Tibial nerve (tissue), 4 donors: Measurements from ENCODE around the gene CENPO. TPM values are rescaled to one million over a fixed set of nuclear protein-coding genes. Genes with fewer than 3 reads are reported as not detected.

Experiments
- DNase-seq, 2 donors: peaks; one replicate each; pipeline ENCODE4 v3.0.0-alpha.2; 2019; ENCODE audit warnings: low spot score in 2 of 2
- H3K27ac ChIP-seq, 4 donors: fragments of 200-600 bp; sonication (generic) in 3 of 4; one replicate each; pipeline ENCODE4 v1.5.1; 2017 to 2019; ENCODE audit warnings: mild to moderate bottlenecking in 1 of 4
- H3K27me3 ChIP-seq, 2 donors: fragments of 200-600 bp; sonication (generic) in 1 of 2; one replicate each; pipeline versions ENCODE4 v1.5.1 to v1.6.0; 2017 to 2019
- H3K36me3 ChIP-seq, 3 donors: fragments of 200-600 bp; sonication (generic); one replicate each; pipeline ENCODE4 v1.5.1; 2018 to 2019
- H3K4me1 ChIP-seq, 4 donors: fragments of 200-600 bp; sonication (generic) in 3 of 4; one replicate each; pipeline ENCODE4 v1.5.1; 2017 to 2019
- H3K4me3 ChIP-seq, 4 donors: fragments of 200-600 bp; sonication (generic) in 3 of 4; one replicate each; pipeline ENCODE4 v1.5.1; 2017 to 2019; ENCODE audit warnings: mild to moderate bottlenecking in 1 of 4, moderate library complexity in 1 of 4
- H3K9me3 ChIP-seq, 4 donors: fragments of 200-600 bp; sonication (generic) in 3 of 4; one replicate each; pipeline ENCODE4 v1.5.1; 2017 to 2019
- EP300 ChIP-seq, 2 donors: sonication (generic); formaldehyde crosslinking; IDR thresholded peaks; one replicate each; pipeline ENCODE4 v1.6.1; 2017; ENCODE audit warnings: antibody characterized with exemption in 2 of 2, mild to moderate bottlenecking in 1 of 2
- POLR2A ChIP-seq, 2 donors: fragments of 450-650 bp; IDR thresholded peaks; one replicate each; pipeline ENCODE4 v1.6.1; 2017; ENCODE audit warnings: antibody characterized with exemption in 2 of 2, mild to moderate bottlenecking in 2 of 2, moderate library complexity in 2 of 2
- WGBS, 2 donors: methylation state at CpG; one replicate each; pipeline ENCODE4 v1.1.5; 2018; 5-methylcytosine and 5-hydroxymethylcytosine counted together
- total RNA-seq, 4 donors: library from RNA; depleted of rRNA; stranded (reverse); fragments of >200 nt; gene quantifications; one replicate each; pipeline ENCODE4 v1.1.0, GENCODE V29; 2016
- TF ChIP-seq, protein P1 (sequence below), 5 experiments: fragments of 200-600 bp in 3 of 5; fragments of 450-650 bp in 2 of 5; sonication (generic) in 3 of 5; IDR thresholded peaks; one replicate each; pipeline ENCODE4 v1.5.1; 2016 to 2019; ENCODE audit warnings: antibody characterized with exemption in 5 of 5, mild to moderate bottlenecking in 3 of 5, moderate library complexity in 2 of 5

Gene CENPO
- total RNA-seq, 4 donors from 2014 or later: 2.4 to 3.6 (median 2.7) TPM

DNA sequence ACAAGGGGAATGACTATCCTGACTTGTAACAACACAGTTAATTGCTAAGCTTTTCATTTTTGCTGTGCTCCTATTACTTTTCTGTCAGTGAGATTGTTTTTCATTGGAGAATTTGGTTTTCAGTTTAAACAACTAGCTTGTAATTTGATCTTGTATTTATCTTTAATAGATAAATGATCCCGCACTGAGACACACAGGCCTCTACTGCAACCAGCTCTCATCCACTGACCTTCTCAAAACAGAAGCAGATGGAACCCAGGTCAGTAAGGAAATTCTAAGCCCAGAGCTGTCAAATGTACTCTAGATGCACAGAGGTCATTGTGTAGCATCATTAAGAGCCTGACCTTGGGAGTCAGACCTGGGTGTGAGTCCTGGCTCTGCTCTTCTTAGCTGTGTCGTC lies 30.7 kb upstream of the CENPO start:
- Histone ChIP-seq H3K4me1 (peaks cover 0 to 17% (median 0%) of the 10 kb centered on the region in 4 donors), H3K4me3 (no peak overlapping the region), H3K27me3 (no peaks in the 10 kb centered on the region), H3K9me3 (no peaks in the 10 kb centered on the region), H3K27ac (no peak overlapping the region), H3K36me3 (peaks cover 0 to 76% (median 6%) of the 10 kb centered on the region in 3 donors)
- 70 to 80% methylated on average over 2 of the region's 2 CpGs for WGBS, 2 donors
- TF ChIP-seq EP300 (IDR thresholded peaks at IDR 0.05) (no peak), POLR2A (IDR thresholded peaks at IDR 0.05) (no peak)
- TF ChIP-seq, protein P1, sequence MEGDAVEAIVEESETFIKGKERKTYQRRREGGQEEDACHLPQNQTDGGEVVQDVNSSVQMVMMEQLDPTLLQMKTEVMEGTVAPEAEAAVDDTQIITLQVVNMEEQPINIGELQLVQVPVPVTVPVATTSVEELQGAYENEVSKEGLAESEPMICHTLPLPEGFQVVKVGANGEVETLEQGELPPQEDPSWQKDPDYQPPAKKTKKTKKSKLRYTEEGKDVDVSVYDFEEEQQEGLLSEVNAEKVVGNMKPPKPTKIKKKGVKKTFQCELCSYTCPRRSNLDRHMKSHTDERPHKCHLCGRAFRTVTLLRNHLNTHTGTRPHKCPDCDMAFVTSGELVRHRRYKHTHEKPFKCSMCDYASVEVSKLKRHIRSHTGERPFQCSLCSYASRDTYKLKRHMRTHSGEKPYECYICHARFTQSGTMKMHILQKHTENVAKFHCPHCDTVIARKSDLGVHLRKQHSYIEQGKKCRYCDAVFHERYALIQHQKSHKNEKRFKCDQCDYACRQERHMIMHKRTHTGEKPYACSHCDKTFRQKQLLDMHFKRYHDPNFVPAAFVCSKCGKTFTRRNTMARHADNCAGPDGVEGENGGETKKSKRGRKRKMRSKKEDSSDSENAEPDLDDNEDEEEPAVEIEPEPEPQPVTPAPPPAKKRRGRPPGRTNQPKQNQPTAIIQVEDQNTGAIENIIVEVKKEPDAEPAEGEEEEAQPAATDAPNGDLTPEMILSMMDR (IDR thresholded peaks at IDR 0.05): no peak
- no peak for DNase-seq

DNA sequence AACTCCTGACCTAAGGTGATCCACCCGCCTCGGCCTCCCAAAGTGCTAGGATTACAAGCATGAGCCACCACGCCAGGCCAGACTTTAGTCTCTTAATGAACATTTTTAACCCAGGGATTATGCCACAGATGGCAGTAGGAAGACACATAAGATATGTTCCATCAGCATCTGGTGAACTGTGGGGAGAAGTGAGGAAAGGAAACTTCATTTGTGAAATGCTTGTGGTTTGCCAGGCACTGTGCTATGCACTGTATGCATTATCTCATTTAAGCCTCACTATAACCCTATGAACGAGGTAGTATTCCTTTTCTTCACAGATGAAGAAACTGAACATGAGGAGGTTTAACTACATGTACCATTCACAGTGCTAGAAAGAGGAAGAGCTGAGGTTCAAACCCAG lies 29.4 kb upstream of the CENPO start:
- WGBS, 2 donors: 96 to 97% methylated on average over 4 of the region's 4 CpGs
- no peak for DNase-seq
- peaks cover 0 to 22% (median 0%) of the 10 kb centered on the region in 4 donors for H3K4me1 ChIP-seq
- no peak overlapping the region for H3K27ac ChIP-seq
- TF ChIP-seq POLR2A (IDR thresholded peaks at IDR 0.05): no peak
- TF ChIP-seq EP300 (IDR thresholded peaks at IDR 0.05): no peak
- TF ChIP-seq, protein P1 (IDR thresholded peaks at IDR 0.05): no peak
- H3K4me3 ChIP-seq: no peak overlapping the region
- no peaks in the 10 kb centered on the region for H3K9me3 ChIP-seq
- no peaks in the 10 kb centered on the region for H3K27me3 ChIP-seq
- H3K36me3 ChIP-seq: peaks cover 0 to 68% (median 0%) of the 10 kb centered on the region in 3 donors

DNA sequence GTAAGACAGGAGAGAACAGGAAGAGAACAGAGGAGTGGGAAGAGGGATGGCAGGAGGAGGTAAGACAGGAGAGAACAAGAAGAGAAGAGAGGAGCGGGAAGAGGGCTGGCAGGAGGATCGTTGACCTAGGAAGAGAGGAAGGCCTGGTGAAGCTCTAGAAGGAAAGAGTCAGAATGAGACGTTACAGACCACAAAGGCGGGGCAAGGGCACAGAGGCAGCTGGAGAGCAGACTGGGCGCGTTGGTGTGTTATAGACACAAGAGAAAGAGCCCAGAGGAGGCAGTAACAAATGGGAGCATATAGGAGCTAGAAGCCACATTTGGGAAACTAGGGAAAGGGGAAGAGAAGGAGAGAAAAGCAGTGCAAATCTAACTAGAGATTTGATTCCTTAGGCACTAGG lies 26.6 kb upstream of the CENPO start:
- Histone ChIP-seq H3K27ac (peak overlapping the region in 2 of 4 donors; percentile 47 to 50), H3K27me3 (no peaks in the 10 kb centered on the region), H3K4me1 (peaks cover 0 to 22% (median 0%) of the 10 kb centered on the region in 4 donors), H3K36me3 (peaks cover 0 to 63% (median 0%) of the 10 kb centered on the region in 3 donors), H3K4me3 (no peak overlapping the region), H3K9me3 (no peaks in the 10 kb centered on the region)
- no peak for DNase-seq
- 68 to 72% methylated on average over 6 of the region's 6 CpGs for WGBS, 2 donors
- no peak for TF ChIP-seq POLR2A (IDR thresholded peaks at IDR 0.05)
- TF ChIP-seq, protein P1 (IDR thresholded peaks at IDR 0.05): no peak
- TF ChIP-seq EP300 (IDR thresholded peaks at IDR 0.05): no peak

DNA sequence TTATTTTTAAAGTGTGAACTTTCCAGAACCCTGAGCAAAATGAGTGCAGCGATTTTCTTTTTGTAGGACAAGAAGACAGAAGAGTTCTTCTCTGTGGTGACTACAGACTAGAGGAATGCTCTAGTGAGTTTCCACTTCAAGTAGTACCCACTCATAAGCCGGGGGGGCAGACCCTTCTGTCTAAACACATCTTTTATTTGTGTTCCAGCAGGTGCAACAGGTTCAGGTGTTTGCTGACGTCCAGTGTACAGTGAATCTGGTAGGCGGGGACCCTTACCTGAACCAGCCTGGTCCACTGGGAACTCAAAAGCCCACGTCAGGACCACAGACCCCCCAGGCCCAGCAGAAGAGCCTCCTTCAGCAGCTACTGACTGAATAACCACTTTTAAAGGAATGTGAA lies 25.2 kb upstream of the CENPO start:
- DNase-seq: no peak
- Histone ChIP-seq H3K27me3 (no peaks in the 10 kb centered on the region), H3K27ac (peak overlapping the region in 1 of 4 donors; percentile 49), H3K4me3 (no peak overlapping the region), H3K4me1 (peaks cover 0 to 22% (median 0%) of the 10 kb centered on the region in 4 donors), H3K36me3 (peaks cover 0 to 49% (median 0%) of the 10 kb centered on the region in 3 donors), H3K9me3 (no peaks in the 10 kb centered on the region)
- WGBS, 2 donors: 91 to 94% methylated on average over 5 of the region's 5 CpGs
- TF ChIP-seq, protein P1 (IDR thresholded peaks at IDR 0.05): no peak
- TF ChIP-seq EP300 (IDR thresholded peaks at IDR 0.05) (no peak), POLR2A (IDR thresholded peaks at IDR 0.05) (no peak)

DNA sequence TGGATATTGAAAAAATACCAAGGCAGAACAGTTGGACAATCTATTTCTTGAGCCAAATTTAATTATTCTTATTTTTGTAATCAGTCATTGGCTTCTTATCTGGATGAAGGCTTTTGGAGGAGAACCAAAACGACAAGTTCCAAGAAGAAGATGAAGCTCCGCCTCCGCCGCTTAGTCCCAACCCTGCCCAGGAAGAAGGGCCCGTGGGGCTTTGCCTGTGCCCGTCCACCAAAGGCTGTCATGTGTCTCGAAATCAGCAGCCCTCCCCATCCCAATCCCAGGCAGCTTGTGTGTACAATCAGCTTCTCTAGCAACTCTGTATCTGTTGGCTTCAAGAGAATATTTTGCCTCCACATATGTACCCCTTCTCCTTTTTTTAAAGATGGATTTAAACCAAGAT lies 24.6 kb upstream of the CENPO start:
- TF ChIP-seq EP300 (IDR thresholded peaks at IDR 0.05) (no peak), POLR2A (IDR thresholded peaks at IDR 0.05) (no peak)
- peak overlapping the region in 1 of 4 donors; percentile 49 for H3K27ac ChIP-seq
- peaks cover 0 to 22% (median 0%) of the 10 kb centered on the region in 4 donors for H3K4me1 ChIP-seq
- no peaks in the 10 kb centered on the region for H3K9me3 ChIP-seq
- peak in 1 of 2 donors; percentile 38 for DNase-seq
- H3K36me3 ChIP-seq: peaks cover 0 to 46% (median 0%) of the 10 kb centered on the region in 3 donors
- WGBS, 2 donors: 54 to 58% methylated on average over 7 of the region's 7 CpGs
- H3K27me3 ChIP-seq: no peaks in the 10 kb centered on the region
- no peak overlapping the region for H3K4me3 ChIP-seq
